ENCODE measurements around the gene PARP15. TPM values are rescaled to one million over a fixed set of nuclear protein-coding genes. Genes with fewer than 3 reads are reported as not detected.

The PARP15 gene
- total and polyA plus RNA-seq, 2 of the 4 experiments (the other 2 are of a cell fraction): 0.10 TPM; not detected in 1

DNA sequence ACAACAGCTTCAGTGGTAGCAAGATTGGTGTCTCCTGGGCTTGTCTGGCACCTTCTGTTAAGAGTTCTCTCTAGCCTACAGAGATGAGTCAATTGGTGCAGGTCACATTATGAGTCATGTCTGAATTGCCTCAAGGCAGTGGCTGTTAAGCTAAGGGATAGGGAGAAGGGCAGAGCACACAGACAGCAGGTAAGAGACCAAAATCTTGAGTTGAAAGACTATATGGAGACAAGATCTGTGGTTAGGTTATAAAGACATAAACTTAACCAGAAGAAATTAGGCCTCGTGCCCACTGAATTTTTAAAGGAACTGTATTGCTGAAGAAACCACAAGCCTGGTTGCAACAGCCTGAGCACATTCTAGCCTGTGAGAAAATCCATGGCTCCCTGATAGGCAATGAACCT, 43.5 kb upstream of the PARP15 start:
- Histone ChIP-seq H2BK120ac (ENCODE audit: low read depth, low read length) (no peak overlapping the region), H3K4me2 (ENCODE audit: low read depth, low read length) (no peak overlapping the region), H3K9me3 (ENCODE audit: control insufficient read depth, insufficient read depth, low read length) (no peaks in the 10 kb centered on the region), H3K23ac (ENCODE audit: low read depth, low read length) (no peak overlapping the region), H4K91ac (ENCODE audit: insufficient read depth, low read depth, low read length) (no peak overlapping the region), H2AFZ (replicated peaks; ENCODE audit: low read length, poor library complexity) (no peak overlapping the region), H4K20me1 (ENCODE audit: insufficient read depth, low read length) (no peaks in the 10 kb centered on the region), H3K27me3 (ENCODE audit: control insufficient read depth, insufficient read depth, low read length) (no peaks in the 10 kb centered on the region), H2BK5ac (ENCODE audit: low read depth, low read length, poor library complexity, severe bottlenecking) (no peak overlapping the region), H3K36me3 (ENCODE audit: control insufficient read depth, insufficient read depth, low read length) (peaks cover 12% of the 10 kb centered on the region), H2AK5ac (ENCODE audit: low read depth, low read length) (no peak overlapping the region), H3K27ac (ENCODE audit: insufficient read depth, low read length) (no peak overlapping the region), H4K8ac (ENCODE audit: low read depth in 2 of 2, low read length in 2 of 2) (no peak overlapping the region), H3K14ac (replicated peaks; ENCODE audit: low read depth, low read length) (no peak overlapping the region), H3K9me1 (ENCODE audit: insufficient read depth, low read length) (peaks cover 4% of the 10 kb centered on the region; the same call in 1 of the 2 replicates), H3K79me1 (ENCODE audit: low read depth in 1 of 2, low read length in 2 of 2) (no peaks in the 10 kb centered on the region), H4K5ac (ENCODE audit: low read depth, low read length) (no peak overlapping the region), H3K9ac (ENCODE audit: low read depth, low read length) (no peak overlapping the region), H2BK15ac (ENCODE audit: low read depth, low read length) (no peak overlapping the region), H2BK20ac (ENCODE audit: low read depth, low read length) (no peak overlapping the region), H2AK9ac (replicated peaks; ENCODE audit: low read depth, low read length, poor library complexity) (no peak overlapping the region), H3K56ac (ENCODE audit: extremely low read depth, insufficient read depth, low read length) (no peak overlapping the region), H3K4me1 (ENCODE audit: control insufficient read depth, insufficient read depth, low read length) (no peaks in the 10 kb centered on the region), H3K4me3 (ENCODE audit: insufficient read depth, low read depth, low read length) (no peak overlapping the region), H3K4ac (ENCODE audit: low read depth, low read length) (no peak overlapping the region), H3K18ac (ENCODE audit: low read depth, low read length) (no peak overlapping the region)
- no TSS peak for BruUV-seq (replicated peaks)
- ChIA-PET CTCF (interaction anchor here (0.6 kb wide), 1 partner anchor 13 kb away, joined by 5 read pairs; no protein-coding TSS in a partner anchor), POLR2A (ENCODE audit: unreplicated experiment) (no interaction called here)
- no CpG with 5 or more reads among the region's 1 CpG for WGBS, 2 experiments (ENCODE audit: extremely low coverage in 2 of 2, insufficient read length in 1 of 2)
- TF ChIP-seq CHD1 (IDR thresholded peaks at IDR 0.05; ENCODE audit: low read depth, low read length) (no peak), BHLHE40 (IDR thresholded peaks at IDR 0.05; ENCODE audit: low read depth, low read length) (no peak), POLR2A (IDR thresholded peaks at IDR 0.05; ENCODE audit: low read depth, low read length) (no peak), FOS (IDR thresholded peaks at IDR 0.05; ENCODE audit: low read depth, low read length) (peak; percentile 82), CEBPB (IDR thresholded peaks at IDR 0.05; ENCODE audit: low read depth, low read length) (peak; percentile 62)
- TF ChIP-seq, protein P1, sequence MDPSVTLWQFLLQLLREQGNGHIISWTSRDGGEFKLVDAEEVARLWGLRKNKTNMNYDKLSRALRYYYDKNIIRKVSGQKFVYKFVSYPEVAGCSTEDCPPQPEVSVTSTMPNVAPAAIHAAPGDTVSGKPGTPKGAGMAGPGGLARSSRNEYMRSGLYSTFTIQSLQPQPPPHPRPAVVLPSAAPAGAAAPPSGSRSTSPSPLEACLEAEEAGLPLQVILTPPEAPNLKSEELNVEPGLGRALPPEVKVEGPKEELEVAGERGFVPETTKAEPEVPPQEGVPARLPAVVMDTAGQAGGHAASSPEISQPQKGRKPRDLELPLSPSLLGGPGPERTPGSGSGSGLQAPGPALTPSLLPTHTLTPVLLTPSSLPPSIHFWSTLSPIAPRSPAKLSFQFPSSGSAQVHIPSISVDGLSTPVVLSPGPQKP (IDR thresholded peaks at IDR 0.05; ENCODE audit: borderline replicate concordance, low read depth, low read length): no peak
- ATAC-seq (ENCODE audit: low read depth) (peak; percentile 98), DNase-seq (peak; percentile 87)
- in situ Hi-C loops (cut with MboI; ENCODE audit: low sequenced_read_pairs): no loop called here
- intact Hi-C loops (cut with micrococcal nuclease): no loop called here
- dilution Hi-C loops (cut with HindIII; ENCODE audit: low sequenced_read_pairs, unreplicated experiment): no loop called here
